Colonic mucosa (tissue), 4 donors: ENCODE results near the gene FBXL20. TPM values are rescaled to one million over a fixed set of nuclear protein-coding genes. Genes with fewer than 3 reads are reported as not detected.
"Not testable (repeated sequence)": the region's sequence is repeated elsewhere in the genome, so short reads cannot be mapped to it uniquely, and the experiment has no call there.

ENCODE experiments used
- DNase-seq: peaks from one replicate; pipeline ENCODE4 v3.0.0-alpha.2; 2020
- H3K27ac ChIP-seq: fragments of 200-600 bp; one replicate; pipeline ENCODE4 v1.8.0; 2021
- H3K27me3 ChIP-seq: fragments of 200-600 bp; one replicate; pipeline ENCODE4 v1.8.0; 2021
- H3K36me3 ChIP-seq: fragments of 200-600 bp; one replicate; pipeline ENCODE4 v1.8.0; 2021
- H3K4me1 ChIP-seq: fragments of 200-600 bp; one replicate; pipeline ENCODE4 v1.8.0; 2021; ENCODE audit warnings: mild to moderate bottlenecking
- H3K4me3 ChIP-seq: fragments of 200-600 bp; one replicate; pipeline ENCODE4 v1.8.0; 2021
- H3K9ac ChIP-seq, 2 donors: one replicate each; pipeline ENCODE4 v1.7.0; 2013; ENCODE audit warnings: control low read depth in 2 of 2, low read depth in 2 of 2, low read length in 2 of 2
- H3K9me3 ChIP-seq: fragments of 200-600 bp; one replicate; pipeline ENCODE4 v1.8.0; 2021
- intact Hi-C: fragments of 100-400 bp; cut with DNase I; formaldehyde crosslinking; loops from one replicate; pipeline ENCODE4 v1.14.1; 2022
- total RNA-seq, 2 donors: library from RNA; stranded (reverse); fragmentation: NEBNext Ultra II Directional in 1 of 2; extraction: Animal tissue kit (Norgen Biotek cat#: 25700) in 1 of 2; gene quantifications; one replicate each; pipeline ENCODE4 v1.2.1, GENCODE V29; 2021
- TF ChIP-seq, protein P1 (sequence below): fragments of 200-600 bp; IDR thresholded peaks from one replicate; pipeline ENCODE4 v1.8.0; 2022; ENCODE audit warnings: antibody characterized with exemption, mild to moderate bottlenecking
- donor health status: healthy.
- donor health status: DM: no; HTN: no; CAD: no.
- donor health status: DM: no; HTN: no; CAD: no.

Gene FBXL20
- total RNA-seq, 2 donors from 2014 or later: 12.5 to 22.2 TPM

DNA sequence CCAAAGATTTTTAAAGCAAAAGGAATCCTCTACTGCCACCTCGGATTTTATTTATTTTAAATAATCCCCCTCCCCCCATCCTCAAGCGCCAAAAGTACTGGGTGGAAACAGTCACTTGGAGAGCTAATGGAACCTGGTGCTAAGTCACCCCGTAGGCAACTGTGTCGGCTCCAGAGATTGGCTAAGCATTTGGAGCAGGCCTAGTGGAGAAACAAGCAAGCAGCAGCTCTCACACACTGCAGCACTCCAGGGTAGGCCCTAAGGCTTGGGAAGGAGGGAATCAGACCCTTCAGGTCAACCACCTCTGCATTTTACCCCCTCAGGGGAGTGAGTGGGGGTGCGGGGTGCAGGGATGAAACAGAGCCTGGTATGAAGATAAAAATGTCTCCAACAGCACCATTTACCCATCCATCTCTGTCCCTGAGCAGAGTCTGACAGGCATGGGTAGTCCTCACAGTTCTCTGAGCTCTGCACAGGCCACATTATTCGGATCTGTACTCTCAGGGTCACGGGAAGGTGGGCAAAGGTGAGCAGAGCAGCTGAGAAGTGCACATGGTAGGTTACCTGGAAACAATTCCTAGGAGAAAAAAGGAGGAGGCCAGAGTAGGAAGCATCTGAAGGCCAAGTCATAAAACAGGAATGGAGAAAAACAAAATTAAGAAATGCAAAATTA lies 148.5 kb downstream of the FBXL20 start:
- Histone ChIP-seq H3K36me3 (no peaks in the 10 kb centered on the region), H3K4me1 (peaks cover 3% of the 10 kb centered on the region), H3K27me3 (no peaks in the 10 kb centered on the region), H3K27ac (no peak overlapping the region), H3K4me3 (no peak overlapping the region), H3K9me3 (no peaks in the 10 kb centered on the region), H3K9ac (no peak overlapping the region)
- no peak for DNase-seq
- TF ChIP-seq, protein P1, sequence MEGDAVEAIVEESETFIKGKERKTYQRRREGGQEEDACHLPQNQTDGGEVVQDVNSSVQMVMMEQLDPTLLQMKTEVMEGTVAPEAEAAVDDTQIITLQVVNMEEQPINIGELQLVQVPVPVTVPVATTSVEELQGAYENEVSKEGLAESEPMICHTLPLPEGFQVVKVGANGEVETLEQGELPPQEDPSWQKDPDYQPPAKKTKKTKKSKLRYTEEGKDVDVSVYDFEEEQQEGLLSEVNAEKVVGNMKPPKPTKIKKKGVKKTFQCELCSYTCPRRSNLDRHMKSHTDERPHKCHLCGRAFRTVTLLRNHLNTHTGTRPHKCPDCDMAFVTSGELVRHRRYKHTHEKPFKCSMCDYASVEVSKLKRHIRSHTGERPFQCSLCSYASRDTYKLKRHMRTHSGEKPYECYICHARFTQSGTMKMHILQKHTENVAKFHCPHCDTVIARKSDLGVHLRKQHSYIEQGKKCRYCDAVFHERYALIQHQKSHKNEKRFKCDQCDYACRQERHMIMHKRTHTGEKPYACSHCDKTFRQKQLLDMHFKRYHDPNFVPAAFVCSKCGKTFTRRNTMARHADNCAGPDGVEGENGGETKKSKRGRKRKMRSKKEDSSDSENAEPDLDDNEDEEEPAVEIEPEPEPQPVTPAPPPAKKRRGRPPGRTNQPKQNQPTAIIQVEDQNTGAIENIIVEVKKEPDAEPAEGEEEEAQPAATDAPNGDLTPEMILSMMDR: no peak
- intact Hi-C loops: no loop called here

GRCh38 chr17:39251997-39252396 lies 149.4 kb downstream of the FBXL20 start:
- Histone ChIP-seq H3K27ac (no peak overlapping the region), H3K4me1 (peaks cover 3% of the 10 kb centered on the region), H3K9ac (no peak overlapping the region), H3K9me3 (no peaks in the 10 kb centered on the region), H3K27me3 (no peaks in the 10 kb centered on the region), H3K4me3 (no peak overlapping the region), H3K36me3 (no peaks in the 10 kb centered on the region)
- TF ChIP-seq, protein P1: no peak
- DNase-seq: no peak
- intact Hi-C loops: no loop called here

GRCh38 chr17:39250076-39250475 lies 151.3 kb downstream of the FBXL20 start:
- H3K9ac ChIP-seq, intact Hi-C loops, H3K4me1 ChIP-seq, H3K27ac ChIP-seq, H3K9me3 ChIP-seq, H3K36me3 ChIP-seq, H3K4me3 ChIP-seq, H3K27me3 ChIP-seq, DNase-seq: not testable (repeated sequence)

- intact Hi-C loops: no loop called here
- Histone ChIP-seq H3K4me1 (no peaks in the 10 kb centered on the region), H3K27me3 (no peaks in the 10 kb centered on the region), H3K27ac (no peak overlapping the region), H3K9me3 (no peaks in the 10 kb centered on the region), H3K9ac (no peak overlapping the region), H3K4me3 (no peak overlapping the region), H3K36me3 (no peaks in the 10 kb centered on the region)
- TF ChIP-seq, protein P1: no peak
- no peak for DNase-seq
Observed at GRCh38 chr17:39246274-39246673, 155.2 kb downstream of the FBXL20 start.

DNA sequence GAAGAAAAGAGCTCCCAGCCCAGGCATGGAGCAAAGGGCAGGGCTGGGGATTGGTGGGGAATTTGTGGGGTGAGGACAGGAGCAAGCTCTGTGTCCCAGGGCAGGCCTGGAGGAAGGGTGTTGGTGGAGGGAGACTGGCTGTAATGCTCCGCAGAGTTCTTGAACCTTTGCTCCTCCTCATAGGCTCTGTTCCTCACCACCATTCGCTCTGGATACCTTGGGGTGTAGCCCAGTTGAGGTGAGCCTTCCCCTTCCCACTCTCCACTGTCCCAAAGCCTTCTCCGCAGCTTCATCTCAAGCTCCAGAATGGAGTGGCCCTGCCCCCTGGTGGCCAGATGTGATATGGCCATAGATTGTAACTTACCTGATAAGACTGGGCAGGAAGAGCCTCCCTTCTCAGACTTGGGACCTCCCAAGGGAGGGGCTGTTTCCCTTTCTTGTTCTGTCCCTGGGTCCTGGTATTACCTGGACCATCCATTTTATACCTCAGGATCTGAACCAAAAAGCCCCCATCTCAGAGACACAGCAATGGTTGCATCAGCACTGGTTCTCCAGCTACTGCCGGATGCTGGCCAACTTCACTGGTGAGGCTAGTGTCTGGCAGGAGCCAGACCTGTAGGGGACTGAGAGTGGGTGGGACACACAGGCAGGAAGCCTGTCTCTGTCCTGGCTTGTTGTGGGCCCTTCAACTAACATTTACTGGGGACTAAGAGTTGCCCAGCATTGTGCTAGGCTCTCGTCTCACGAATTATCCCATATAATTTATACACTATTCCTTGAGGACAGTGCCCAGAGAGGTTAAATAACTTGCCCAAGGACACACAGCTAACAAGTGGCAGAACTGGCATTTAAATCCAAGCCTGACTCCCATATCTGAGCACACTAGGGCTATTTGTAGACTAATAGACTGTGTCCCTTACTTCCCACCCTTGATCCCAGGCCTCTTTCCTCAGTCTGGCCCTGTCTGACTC lies 156.5 kb downstream of the FBXL20 start:
- Histone ChIP-seq H3K9me3 (no peaks in the 10 kb centered on the region), H3K4me1 (no peaks in the 10 kb centered on the region), H3K9ac (no peak overlapping the region), H3K36me3 (no peaks in the 10 kb centered on the region), H3K27me3 (no peaks in the 10 kb centered on the region), H3K4me3 (no peak overlapping the region), H3K27ac (no peak overlapping the region)
- intact Hi-C loops: loop anchor here (5.0 kb wide), 1 partner anchor 38 kb away; no protein-coding TSS in a partner anchor
- TF ChIP-seq, protein P1: peak; percentile 83
- DNase-seq: peak; percentile 92
